GM11168 (cell line): ENCODE data around the gene PDE11A.

Experiments used
- in situ Hi-C: fragments of 300-500 bp; cut with MboI; formaldehyde crosslinking; loops from one replicate; pipeline ENCODE4 v1.12.0; 2022; ENCODE audit warnings: low sequenced_read_pairs; ENCODE audit not compliant: unreplicated experiment

PDE11A gene

DNA sequence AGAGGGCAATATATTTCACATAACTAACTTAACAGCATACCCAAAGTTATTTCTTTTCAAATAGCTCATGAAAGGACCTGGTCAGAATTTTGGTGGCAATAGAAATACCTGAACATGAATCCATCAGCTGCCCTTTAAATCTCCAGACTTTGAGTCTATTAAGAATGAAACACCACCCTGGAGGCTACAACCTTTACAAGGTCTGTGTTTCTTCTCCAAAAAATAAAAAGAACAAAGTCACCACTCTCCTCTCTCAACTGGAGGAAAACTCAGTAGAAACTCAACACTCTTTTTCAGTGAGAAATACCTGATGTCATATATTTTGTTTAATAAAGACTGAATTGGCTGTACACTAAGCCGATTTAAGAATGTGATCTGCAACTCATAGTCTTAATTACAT is 475.7 kb downstream of the PDE11A start:
- in situ Hi-C loops = no loop called here

DNA sequence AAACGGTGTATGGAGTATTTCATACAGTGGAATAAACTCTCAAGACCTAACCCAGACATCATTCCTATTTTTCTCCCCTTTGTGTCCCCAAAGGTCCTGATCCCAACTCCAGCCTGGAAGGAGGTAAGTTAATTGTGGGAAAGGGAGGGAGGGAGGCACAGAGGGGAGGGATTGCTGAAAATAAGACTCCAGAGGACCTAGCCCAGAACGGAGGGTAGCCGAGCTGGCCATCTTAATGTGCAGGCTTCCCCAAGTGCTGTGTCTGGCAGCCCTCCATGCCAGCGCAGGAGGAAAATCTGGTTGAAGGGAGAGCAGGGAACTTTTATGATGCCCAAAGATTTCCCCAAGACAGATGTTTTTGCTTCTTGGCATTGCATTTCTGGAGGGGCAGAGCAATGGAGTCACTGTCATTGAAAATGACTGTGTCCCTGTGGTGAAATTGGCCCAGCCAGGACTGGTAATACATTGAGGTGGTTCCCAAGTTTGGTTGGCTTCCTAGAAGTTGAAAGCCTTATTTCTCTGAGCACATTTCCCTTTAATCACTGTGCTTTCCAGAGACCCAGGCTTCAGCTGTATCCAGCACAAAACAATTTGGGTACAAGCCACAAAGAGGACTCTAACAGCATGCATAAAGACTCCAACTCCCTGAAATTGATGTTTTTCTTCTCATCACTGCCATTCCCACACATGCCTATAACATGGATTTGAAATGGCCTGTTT is 477.3 kb downstream of the PDE11A start:
- in situ Hi-C loops = no loop called here

DNA sequence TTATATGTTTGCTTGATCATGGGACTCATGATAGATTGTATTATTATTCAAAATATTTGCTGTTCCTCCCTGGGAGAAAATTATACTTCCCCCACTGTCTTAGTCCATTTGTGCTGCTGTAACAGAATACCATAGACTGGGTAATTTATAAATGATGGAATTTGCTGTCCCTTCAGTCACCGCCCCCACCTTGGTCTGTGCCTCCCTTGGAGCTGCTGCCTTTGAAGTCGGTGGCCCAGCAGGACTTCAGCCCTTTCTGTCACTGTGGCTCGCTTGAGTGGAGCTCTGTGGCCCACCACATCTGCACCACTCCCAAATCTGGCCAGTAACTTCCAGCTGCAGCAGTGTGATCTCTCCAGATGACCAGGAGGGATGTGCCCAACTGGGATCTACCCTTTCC is 479.2 kb downstream of the PDE11A start:
- in situ Hi-C loops = no loop called here

GRCh38 chr2:177592945-177593344 is 479.6 kb downstream of the PDE11A start:
- in situ Hi-C loops = no loop called here

DNA sequence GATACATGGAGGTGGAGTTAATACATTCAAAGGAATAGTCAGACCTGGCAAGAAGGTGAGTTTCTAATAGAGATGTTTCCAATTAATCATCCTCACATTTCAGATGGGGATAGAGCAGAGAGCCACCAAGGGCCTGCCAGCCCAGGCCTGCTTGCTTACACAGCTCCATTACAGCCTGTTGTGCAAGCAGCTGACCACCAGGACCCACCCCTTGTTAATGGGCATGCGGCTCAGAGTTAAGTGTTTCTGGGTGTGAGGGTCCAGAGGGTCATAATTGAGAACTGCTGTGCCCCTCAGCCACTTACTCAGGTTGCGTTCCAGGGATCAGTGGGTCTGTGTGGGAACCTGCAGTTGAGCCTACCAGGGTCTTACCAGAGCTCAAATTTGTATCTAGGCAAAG is 480.2 kb downstream of the PDE11A start:
- in situ Hi-C loops = no loop called here

DNA sequence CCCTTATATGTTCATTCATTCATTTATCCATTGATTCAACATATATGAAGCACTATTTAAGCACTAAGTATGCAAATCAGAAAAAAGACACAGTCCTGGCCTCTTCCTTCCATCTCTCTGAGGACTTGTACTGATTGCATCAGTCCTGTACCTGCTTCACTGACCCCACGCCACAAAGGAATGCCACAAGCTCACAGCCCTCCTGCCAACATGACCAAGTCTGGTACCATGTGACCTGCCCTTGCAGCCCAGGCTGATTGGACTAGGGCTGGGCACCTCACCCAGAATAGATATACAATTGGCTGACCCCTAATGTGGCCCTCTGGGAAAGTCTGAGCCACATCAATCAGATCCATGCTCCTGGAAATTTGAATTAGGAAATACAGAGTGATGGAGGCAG is 483.4 kb downstream of the PDE11A start:
- in situ Hi-C loops = no loop called here

- in situ Hi-C loops = no loop called here
Observed at GRCh38 chr2:177588671-177589070, 483.9 kb downstream of the PDE11A start.

GRCh38 chr2:177587371-177587770 is 485.2 kb downstream of the PDE11A start:
- in situ Hi-C loops = no loop called here

- in situ Hi-C loops = no loop called here
Observed at GRCh38 chr2:177586154-177586553, 486.4 kb downstream of the PDE11A start.

- in situ Hi-C loops = no loop called here
Observed at GRCh38 chr2:177585234-177585863, 487.2 kb downstream of the PDE11A start.

DNA sequence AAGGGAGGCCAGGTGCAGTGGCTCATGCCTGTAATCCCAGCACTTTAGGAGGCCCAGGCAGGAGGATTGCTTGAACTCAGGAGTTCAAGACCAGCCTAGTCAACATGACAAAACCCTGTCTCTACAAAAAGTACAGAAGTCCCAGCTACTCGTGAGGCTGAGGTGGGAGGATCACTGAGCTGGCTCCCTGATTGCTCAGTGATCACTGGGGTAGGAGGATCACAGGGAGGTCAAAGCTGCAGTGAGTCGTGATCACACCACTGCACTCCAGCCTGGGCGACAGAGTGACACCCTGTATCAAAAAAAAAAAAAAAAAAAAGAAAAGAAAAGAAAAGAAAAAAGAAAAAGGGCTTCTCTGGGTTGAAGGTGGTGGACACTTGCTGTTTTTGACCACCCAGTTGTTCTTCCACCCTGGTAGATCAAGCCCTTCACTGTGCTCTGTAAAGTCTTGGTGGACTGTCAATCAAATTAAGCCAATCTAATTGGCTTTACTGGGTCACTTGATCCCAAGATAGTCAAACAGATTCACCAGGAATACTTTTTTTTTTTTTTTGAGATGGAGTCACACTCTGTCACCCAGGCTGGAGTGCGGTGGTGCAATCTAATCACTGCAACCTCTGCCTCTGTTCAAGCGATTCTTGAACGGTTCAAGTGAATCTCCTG is 488.4 kb downstream of the PDE11A start:
- in situ Hi-C loops = no loop called here

- in situ Hi-C loops = no loop called here
Observed at GRCh38 chr2:177582000-177582399, 490.6 kb downstream of the PDE11A start.

- in situ Hi-C loops = no loop called here
Observed at GRCh38 chr2:177579486-177580036, 493.0 kb downstream of the PDE11A start.

DNA sequence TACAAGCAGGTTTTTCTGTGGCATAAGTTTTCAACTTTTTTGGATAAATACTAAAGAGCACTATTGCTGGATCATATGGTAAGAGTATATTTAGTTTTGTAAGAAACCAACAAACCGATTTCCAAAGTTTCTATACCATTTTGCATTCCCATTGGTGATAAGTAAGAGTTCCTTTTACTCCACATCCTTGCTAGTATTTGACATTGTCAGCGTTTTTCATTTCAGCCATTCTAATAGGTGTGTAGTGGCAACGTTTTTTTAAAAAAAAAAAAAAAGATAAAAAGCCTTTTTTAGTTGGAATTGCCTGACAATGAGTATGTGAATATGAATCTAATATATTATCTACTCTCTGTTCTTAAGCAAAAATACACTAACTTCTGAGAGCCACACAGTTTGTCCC is 494.1 kb downstream of the PDE11A start:
- in situ Hi-C loops = no loop called here

DNA sequence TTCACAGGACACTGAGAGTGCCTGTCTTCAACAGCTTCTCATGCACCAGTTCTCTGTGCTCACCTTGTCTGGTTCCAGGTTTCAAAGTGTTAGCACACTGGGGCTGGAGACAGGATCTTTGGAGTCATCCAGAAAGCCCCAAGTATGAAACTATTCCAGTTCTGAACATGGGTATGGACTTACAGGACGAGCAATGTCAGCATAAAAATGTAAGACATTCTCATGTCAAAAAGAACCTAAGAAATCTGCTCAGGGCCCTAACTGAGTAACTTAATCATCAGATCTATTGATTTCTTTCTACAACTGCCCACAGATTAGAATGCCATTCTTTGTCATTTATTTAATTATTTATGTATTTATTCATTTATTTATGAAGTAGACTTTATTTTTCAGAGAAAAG is 495.5 kb downstream of the PDE11A start:
- in situ Hi-C loops = no loop called here

- in situ Hi-C loops = no loop called here
Observed at GRCh38 chr2:177575358-177575757, 497.2 kb downstream of the PDE11A start.

DNA sequence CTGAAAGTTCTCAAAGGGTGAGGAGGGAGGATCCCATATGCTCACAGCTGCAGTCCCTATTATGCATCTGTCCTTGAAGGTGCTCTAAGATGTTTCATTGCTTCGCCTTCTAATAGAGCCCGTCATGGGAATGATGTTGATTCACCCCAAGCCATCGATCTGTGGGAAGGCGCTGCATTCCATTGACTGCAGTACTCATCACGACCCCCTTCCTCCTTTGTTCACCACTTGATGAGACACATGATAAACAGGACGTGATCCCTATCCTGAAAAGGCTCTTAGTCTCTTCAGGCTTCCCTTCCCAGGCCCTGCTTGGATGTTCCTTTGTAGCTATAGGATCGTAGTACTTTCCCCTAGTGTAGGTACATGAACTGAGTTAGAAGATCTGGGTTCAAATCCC is 498.2 kb downstream of the PDE11A start:
- in situ Hi-C loops = no loop called here
